ENCODE results near the gene HGFAC. TPM values are rescaled to one million over a fixed set of nuclear protein-coding genes. Genes with fewer than 3 reads are reported as not detected.

Gene HGFAC
- total and polyA plus RNA-seq, 10 of the 15 experiments (the other 5 are each of a cell fraction or from before 2014, with no cell fraction given), result 0.38 TPM; not detected in 9

DNA sequence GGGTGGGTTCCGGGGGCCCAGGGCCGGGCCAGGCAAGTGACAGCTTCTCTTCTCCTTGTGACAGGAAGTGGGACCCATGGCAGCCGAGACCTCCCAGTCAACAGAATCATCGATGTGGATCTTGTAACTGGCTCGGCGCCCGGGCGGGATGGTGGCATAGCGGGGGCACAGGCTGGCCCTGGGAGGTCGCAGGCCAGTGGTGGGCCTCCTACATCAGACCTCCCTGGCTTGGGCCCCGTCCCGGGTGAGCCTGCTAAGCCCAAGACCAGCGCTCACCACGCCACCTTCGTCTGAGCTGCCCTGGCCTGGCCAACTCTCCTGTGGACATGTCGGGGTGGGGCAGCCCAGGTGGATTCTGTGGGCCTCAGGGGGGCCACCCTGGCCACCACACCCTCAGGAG, 2.4 kb upstream of the HGFAC start (continued):
- TF ChIP-seq, protein P1, sequence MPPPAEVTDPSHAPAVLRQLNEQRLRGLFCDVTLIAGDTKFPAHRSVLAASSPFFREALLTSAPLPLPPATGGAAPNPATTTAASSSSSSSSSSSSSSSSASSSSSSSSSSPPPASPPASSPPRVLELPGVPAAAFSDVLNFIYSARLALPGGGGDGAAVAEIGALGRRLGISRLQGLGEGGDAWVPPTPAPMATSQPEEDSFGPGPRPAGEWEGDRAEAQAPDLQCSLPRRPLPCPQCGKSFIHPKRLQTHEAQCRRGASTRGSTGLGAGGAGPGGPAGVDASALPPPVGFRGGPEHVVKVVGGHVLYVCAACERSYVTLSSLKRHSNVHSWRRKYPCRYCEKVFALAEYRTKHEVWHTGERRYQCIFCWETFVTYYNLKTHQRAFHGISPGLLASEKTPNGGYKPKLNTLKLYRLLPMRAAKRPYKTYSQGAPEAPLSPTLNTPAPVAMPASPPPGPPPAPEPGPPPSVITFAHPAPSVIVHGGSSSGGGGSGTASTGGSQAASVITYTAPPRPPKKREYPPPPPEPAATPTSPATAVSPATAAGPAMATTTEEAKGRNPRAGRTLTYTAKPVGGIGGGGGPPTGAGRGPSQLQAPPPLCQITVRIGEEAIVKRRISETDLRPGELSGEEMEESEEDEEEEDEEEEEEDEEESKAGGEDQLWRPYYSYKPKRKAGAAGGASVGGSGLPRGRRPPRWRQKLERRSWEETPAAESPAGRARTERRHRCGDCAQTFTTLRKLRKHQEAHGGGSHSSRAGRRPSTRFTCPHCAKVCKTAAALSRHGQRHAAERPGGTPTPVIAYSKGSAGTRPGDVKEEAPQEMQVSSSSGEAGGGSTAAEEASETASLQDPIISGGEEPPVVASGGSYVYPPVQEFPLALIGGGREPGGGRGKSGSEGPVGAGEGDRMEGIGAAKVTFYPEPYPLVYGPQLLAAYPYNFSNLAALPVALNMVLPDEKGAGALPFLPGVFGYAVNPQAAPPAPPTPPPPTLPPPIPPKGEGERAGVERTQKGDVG (CRISPR knock-in tag; IDR thresholded peaks at IDR 0.05), result no peak
- TF ChIP-seq NBN (IDR thresholded peaks at IDR 0.05), result no peak
- TF ChIP-seq, protein P2, sequence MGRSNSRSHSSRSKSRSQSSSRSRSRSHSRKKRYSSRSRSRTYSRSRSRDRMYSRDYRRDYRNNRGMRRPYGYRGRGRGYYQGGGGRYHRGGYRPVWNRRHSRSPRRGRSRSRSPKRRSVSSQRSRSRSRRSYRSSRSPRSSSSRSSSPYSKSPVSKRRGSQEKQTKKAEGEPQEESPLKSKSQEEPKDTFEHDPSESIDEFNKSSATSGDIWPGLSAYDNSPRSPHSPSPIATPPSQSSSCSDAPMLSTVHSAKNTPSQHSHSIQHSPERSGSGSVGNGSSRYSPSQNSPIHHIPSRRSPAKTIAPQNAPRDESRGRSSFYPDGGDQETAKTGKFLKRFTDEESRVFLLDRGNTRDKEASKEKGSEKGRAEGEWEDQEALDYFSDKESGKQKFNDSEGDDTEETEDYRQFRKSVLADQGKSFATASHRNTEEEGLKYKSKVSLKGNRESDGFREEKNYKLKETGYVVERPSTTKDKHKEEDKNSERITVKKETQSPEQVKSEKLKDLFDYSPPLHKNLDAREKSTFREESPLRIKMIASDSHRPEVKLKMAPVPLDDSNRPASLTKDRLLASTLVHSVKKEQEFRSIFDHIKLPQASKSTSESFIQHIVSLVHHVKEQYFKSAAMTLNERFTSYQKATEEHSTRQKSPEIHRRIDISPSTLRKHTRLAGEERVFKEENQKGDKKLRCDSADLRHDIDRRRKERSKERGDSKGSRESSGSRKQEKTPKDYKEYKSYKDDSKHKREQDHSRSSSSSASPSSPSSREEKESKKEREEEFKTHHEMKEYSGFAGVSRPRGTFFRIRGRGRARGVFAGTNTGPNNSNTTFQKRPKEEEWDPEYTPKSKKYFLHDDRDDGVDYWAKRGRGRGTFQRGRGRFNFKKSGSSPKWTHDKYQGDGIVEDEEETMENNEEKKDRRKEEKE (IDR thresholded peaks at IDR 0.05), result no peak

DNA sequence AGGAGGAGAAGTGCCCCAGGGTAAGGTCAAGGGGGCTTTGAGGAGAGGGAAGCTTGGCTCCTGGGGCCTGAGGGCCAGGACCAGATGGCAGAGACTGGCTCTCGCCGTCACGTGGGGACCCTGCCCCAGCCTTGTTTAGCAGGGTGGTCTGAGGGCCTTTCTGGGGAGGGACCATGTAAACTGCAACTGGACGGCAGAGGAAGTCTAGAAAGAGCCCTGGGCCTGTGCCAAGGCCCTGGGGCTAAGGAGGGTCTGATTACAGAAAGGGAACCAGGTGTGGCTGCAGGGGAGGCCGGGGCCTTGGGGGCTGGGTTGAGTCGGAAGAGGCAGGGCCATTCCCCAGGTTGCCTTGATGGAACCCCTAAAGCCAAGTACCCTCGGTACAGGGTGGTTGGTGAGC, 1.8 kb upstream of the HGFAC start:
- no peak for DNase-seq (ENCODE audit: low read depth, low spot score)
- TF ChIP-seq, protein P3, sequence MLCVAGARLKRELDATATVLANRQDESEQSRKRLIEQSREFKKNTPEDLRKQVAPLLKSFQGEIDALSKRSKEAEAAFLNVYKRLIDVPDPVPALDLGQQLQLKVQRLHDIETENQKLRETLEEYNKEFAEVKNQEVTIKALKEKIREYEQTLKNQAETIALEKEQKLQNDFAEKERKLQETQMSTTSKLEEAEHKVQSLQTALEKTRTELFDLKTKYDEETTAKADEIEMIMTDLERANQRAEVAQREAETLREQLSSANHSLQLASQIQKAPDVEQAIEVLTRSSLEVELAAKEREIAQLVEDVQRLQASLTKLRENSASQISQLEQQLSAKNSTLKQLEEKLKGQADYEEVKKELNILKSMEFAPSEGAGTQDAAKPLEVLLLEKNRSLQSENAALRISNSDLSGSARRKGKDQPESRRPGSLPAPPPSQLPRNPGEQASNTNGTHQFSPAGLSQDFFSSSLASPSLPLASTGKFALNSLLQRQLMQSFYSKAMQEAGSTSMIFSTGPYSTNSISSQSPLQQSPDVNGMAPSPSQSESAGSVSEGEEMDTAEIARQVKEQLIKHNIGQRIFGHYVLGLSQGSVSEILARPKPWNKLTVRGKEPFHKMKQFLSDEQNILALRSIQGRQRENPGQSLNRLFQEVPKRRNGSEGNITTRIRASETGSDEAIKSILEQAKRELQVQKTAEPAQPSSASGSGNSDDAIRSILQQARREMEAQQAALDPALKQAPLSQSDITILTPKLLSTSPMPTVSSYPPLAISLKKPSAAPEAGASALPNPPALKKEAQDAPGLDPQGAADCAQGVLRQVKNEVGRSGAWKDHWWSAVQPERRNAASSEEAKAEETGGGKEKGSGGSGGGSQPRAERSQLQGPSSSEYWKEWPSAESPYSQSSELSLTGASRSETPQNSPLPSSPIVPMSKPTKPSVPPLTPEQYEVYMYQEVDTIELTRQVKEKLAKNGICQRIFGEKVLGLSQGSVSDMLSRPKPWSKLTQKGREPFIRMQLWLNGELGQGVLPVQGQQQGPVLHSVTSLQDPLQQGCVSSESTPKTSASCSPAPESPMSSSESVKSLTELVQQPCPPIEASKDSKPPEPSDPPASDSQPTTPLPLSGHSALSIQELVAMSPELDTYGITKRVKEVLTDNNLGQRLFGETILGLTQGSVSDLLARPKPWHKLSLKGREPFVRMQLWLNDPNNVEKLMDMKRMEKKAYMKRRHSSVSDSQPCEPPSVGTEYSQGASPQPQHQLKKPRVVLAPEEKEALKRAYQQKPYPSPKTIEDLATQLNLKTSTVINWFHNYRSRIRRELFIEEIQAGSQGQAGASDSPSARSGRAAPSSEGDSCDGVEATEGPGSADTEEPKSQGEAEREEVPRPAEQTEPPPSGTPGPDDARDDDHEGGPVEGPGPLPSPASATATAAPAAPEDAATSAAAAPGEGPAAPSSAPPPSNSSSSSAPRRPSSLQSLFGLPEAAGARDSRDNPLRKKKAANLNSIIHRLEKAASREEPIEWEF (IDR thresholded peaks at IDR 0.05; ENCODE audit: insufficient replicate concordance, low read depth, low read length), result no peak
- TF ChIP-seq FOXK2 (IDR thresholded peaks at IDR 0.05), result no peak
- no peak for TF ChIP-seq EGR1 (IDR thresholded peaks at IDR 0.05; ENCODE audit: borderline replicate concordance in 1 of 2, low read depth in 2 of 2, low read length in 2 of 2)
- TF ChIP-seq, protein P4, sequence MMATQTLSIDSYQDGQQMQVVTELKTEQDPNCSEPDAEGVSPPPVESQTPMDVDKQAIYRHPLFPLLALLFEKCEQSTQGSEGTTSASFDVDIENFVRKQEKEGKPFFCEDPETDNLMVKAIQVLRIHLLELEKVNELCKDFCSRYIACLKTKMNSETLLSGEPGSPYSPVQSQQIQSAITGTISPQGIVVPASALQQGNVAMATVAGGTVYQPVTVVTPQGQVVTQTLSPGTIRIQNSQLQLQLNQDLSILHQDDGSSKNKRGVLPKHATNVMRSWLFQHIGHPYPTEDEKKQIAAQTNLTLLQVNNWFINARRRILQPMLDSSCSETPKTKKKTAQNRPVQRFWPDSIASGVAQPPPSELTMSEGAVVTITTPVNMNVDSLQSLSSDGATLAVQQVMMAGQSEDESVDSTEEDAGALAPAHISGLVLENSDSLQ (IDR thresholded peaks at IDR 0.05), result no peak
- TF ChIP-seq MEF2B (IDR thresholded peaks at IDR 0.05; ENCODE audit: partially characterized antibody, poor library complexity, severe bottlenecking), result no peak

More for the DNA sequence above, 1.8 kb upstream of the HGFAC start:
- ATAC-seq (no peak), FAIRE-seq (no peak)
- H3K27me3 ChIP-seq (replicated peaks in 1 of 2; ENCODE audit: control insufficient read depth in 2 of 2, insufficient read depth in 2 of 2, low read length in 1 of 2), result no peaks in the 10 kb centered on the region
- in situ Hi-C loops (cut with MboI) (loop anchor here (10.0 kb wide), 1 partner anchor 335 kb away; no protein-coding TSS in a partner anchor), intact Hi-C loops (cut with micrococcal nuclease; ENCODE audit: unreplicated experiment) (no loop called here)
- no peak overlapping the region for H2AFZ ChIP-seq (ENCODE audit: control insufficient read depth, low read depth, low read length)
- H3K4me1 ChIP-seq (ENCODE audit: control insufficient read depth, insufficient read depth, low read length), result no peaks in the 10 kb centered on the region
- RAD21 ChIA-PET (ENCODE audit: unreplicated experiment), result interaction anchor here (0.9 to 2.6 kb wide), 2 partner anchors 13 to 94 kb away, joined by 3 to 16 read pairs; no protein-coding TSS in a partner anchor
- H3K79me2 ChIP-seq (ENCODE audit: control insufficient read depth, insufficient read depth, low read length), result no peaks in the 10 kb centered on the region
- no peaks in the 10 kb centered on the region for H4K20me1 ChIP-seq (ENCODE audit: control insufficient read depth, insufficient read depth)
- BruUV-seq (replicated peaks), result no TSS peak
- POLR2A ChIA-PET, result interaction anchor here (0.6 kb wide), 1 partner anchor 380 kb away, joined by 3 read pairs; no protein-coding TSS in a partner anchor
- no peak overlapping the region for H3K27ac ChIP-seq (ENCODE audit: control insufficient read depth, insufficient read depth)
- WGBS (ENCODE audit: insufficient coverage, insufficient replicate concordance, low lambda C conversion rate, missing lambda C conversion rate), result 26% methylated on average over 7 of the region's 7 CpGs
- H3K36me3 ChIP-seq (ENCODE audit: control insufficient read depth in 2 of 2, insufficient read depth in 2 of 2, low read length in 1 of 2), result no peaks in the 10 kb centered on the region
- CTCF ChIA-PET, result interaction anchor here (7.0 kb wide), 1 partner anchor 94 kb away, joined by 81 read pairs; no protein-coding TSS in a partner anchor
- no peak overlapping the region for H3K4me2 ChIP-seq (ENCODE audit: control insufficient read depth, insufficient read depth)
- SMC1A ChIA-PET (ENCODE audit: uncharacterized antibody, unreplicated experiment), result interaction anchor here (5.8 kb wide), 1 partner anchor 94 kb away, joined by 35 read pairs; no protein-coding TSS in a partner anchor
- H3K9me3 ChIP-seq (replicated peaks; ENCODE audit: control insufficient read depth, insufficient read depth, low read length), result no peaks in the 10 kb centered on the region
- H3K4me3 ChIP-seq, result no peak overlapping the region
- no peak overlapping the region for H3K9ac ChIP-seq (ENCODE audit: control insufficient read depth, insufficient read depth, low read length)

All from GM12878 (cell line).